IPS-15b (cell line): ENCODE data around the gene ROCK2.

Experiments
- H3K27me3 ChIP-seq: one replicate; pipeline ENCODE4 v1.6.1; 2013; ENCODE audit warnings: low read length; ENCODE audit not compliant: control insufficient read depth, insufficient read depth
- H3K36me3 ChIP-seq: one replicate; pipeline ENCODE4 v1.6.1; 2013; ENCODE audit warnings: low read length; ENCODE audit not compliant: control insufficient read depth, insufficient read depth
- H3K4me1 ChIP-seq: one replicate; pipeline ENCODE4 v1.6.1; 2013; ENCODE audit warnings: mild to moderate bottlenecking, low read length; ENCODE audit not compliant: control insufficient read depth, insufficient read depth
- H3K4me3 ChIP-seq: one replicate; pipeline ENCODE4 v1.5.1; 2013; ENCODE audit warnings: low read depth, low read length
- H3K9ac ChIP-seq: one replicate; pipeline ENCODE4 v1.6.1; 2013; ENCODE audit warnings: low read depth, mild to moderate bottlenecking, low read length
- H3K9me3 ChIP-seq: one replicate; pipeline ENCODE4 v1.6.1; 2013; ENCODE audit warnings: mild to moderate bottlenecking, low read length; ENCODE audit not compliant: control insufficient read depth, insufficient read depth

The ROCK2 gene

DNA sequence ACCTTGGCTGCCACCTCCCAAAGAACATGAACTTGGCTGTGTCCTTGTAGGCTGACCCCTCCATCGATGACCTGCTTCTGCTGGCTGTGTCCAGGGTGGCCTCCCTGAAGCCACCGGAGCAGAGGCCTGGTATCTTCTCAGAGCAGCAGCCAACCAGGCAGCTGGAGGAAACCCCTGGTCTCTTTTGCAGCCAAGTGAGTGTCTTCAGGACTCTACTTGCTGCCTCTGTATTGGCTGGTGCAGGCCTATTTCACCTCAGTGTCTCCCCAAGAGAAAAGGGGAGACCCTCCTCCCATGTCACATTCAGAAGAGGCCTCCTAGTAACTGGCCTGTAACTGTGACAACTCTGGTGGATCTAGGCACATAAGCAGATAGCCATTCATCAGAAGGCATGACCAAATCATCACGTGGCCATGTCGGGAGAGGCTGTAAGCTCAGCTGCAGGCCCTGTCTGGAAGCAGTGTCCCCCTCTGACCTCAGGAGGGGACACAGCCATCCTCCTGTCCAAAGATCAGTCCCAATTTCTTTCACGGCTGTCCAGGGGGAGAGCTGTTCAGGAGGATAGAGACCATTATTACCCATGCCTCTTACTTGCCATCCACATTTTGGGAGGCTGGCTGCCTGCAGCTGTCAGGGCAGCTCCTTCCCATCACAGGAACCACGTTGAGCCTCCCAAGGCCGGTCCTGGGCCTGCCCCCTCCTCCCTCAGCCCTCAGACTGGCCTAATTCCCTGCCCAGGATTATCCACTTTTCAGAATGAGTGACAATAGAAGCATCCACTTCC is 20.9 kb upstream of the ROCK2 start:
- Histone ChIP-seq H3K9ac (no peak overlapping the region), H3K9me3 (no peaks in the 10 kb centered on the region), H3K27me3 (no peaks in the 10 kb centered on the region), H3K36me3 (no peaks in the 10 kb centered on the region), H3K4me3 (no peak overlapping the region), H3K4me1 (no peaks in the 10 kb centered on the region)

- no peaks in the 10 kb centered on the region for H3K27me3 ChIP-seq
- H3K9ac ChIP-seq, result no peak overlapping the region
- no peak overlapping the region for H3K4me3 ChIP-seq
- H3K9me3 ChIP-seq, result no peaks in the 10 kb centered on the region
- H3K36me3 ChIP-seq, result no peaks in the 10 kb centered on the region
- H3K4me1 ChIP-seq, result no peaks in the 10 kb centered on the region
Observed at GRCh38 chr2:11364565-11364887, 20.1 kb upstream of the ROCK2 start.

GRCh38 chr2:11363868-11364564 is 19.6 kb upstream of the ROCK2 start:
- Histone ChIP-seq H3K4me3 (no peak overlapping the region), H3K27me3 (no peaks in the 10 kb centered on the region), H3K36me3 (no peaks in the 10 kb centered on the region), H3K9me3 (no peaks in the 10 kb centered on the region), H3K9ac (no peak overlapping the region), H3K4me1 (no peaks in the 10 kb centered on the region)

DNA sequence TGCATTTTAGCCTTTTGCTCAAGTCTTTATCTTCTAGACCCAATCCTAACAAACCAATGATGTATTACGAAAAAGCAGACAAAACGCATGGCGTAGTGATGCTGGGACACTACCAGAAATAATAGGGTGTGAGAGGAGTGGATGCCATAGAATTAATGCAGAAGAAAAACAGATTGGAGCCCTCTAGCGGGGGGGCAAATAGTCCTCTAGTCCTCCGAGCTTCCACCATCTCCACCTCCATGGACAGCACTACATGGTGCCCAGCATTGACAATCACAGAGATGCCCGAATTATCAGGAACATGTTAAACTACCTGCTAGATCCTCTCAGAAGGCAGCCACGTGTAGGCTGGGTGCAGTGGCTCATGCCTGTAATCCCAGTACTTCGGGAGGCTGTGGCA is 15.4 kb upstream of the ROCK2 start:
- Histone ChIP-seq H3K9me3 (no peaks in the 10 kb centered on the region), H3K4me3 (no peak overlapping the region), H3K36me3 (no peaks in the 10 kb centered on the region), H3K4me1 (no peaks in the 10 kb centered on the region), H3K9ac (no peak overlapping the region), H3K27me3 (no peaks in the 10 kb centered on the region)

- Histone ChIP-seq H3K4me1 (no peaks in the 10 kb centered on the region), H3K36me3 (no peaks in the 10 kb centered on the region), H3K4me3 (no peak overlapping the region), H3K27me3 (no peaks in the 10 kb centered on the region), H3K9me3 (no peaks in the 10 kb centered on the region), H3K9ac (no peak overlapping the region)
Observed at GRCh38 chr2:11357428-11357972, 13.1 kb upstream of the ROCK2 start.

DNA sequence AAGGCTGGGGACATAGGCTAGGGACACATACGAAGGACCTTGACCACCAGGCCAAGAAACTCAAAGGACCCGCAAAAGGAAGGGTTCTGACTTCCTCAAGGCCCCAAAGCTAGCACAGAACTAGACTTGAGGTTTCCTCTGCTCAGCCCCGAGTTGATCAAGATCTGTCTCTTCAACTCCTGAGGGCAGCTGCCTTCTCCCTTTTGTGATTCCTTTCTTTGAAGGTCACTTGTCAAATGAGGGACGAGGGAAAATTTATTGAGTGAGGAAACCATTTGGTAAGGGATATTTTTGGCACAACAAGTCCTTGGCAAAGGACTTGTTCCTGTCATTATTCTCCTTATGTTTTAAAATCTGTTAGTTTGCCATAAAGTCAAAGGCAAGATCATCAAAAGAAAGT is 12.3 kb upstream of the ROCK2 start:
- H3K4me3 ChIP-seq, result no peak overlapping the region
- H3K4me1 ChIP-seq, result no peaks in the 10 kb centered on the region
- H3K9ac ChIP-seq, result no peak overlapping the region

DNA sequence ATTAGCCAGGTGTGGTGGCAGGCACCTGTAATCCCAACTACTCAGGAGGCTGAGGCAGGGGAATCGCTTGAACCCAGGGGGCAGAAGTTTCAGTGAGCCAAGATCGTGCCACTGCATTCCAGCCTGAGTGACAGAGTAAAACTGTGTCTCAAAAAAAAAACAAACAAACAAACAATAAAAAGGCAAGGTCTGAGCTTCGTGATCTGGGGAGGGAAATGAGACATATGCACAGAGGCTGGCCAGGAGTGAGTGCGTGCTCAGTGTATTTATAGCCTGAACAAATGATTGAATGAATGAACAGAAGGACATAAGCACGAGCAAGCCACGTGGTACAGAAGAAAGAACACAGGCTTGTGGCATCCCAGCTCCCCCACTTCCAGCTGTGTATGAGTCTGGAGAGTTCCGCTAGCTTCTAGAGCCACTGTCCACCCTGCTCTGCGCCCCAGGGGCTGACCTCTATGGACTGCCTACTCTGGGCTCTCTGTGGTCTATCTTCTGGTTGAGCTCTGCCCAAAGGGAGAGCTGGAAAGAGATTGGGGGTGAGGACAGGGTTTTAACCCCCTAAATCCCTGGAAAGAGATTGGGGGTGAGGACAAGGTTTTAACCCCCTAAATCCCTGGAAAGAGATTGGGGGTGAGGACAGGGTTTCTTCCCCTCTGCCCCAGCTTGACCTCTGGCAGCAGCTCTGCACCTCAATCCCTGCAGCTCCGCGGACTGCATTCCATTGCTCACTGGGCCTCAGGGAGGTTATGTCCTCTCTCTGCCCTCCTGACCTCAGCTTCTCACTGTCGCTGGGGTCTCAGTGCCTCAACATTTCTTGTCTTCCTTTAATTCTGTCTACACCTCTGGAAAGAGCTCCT is 11.0 kb upstream of the ROCK2 start:
- Histone ChIP-seq H3K4me3 (no peak overlapping the region), H3K9me3 (no peaks in the 10 kb centered on the region), H3K27me3 (no peaks in the 10 kb centered on the region), H3K36me3 (no peaks in the 10 kb centered on the region), H3K9ac (no peak overlapping the region), H3K4me1 (no peaks in the 10 kb centered on the region)

More for the DNA sequence above, 12.3 kb upstream of the ROCK2 start:
- Histone ChIP-seq H3K9me3 (no peaks in the 10 kb centered on the region), H3K27me3 (no peaks in the 10 kb centered on the region), H3K36me3 (no peaks in the 10 kb centered on the region)

- Histone ChIP-seq H3K4me3 (no peak overlapping the region), H3K36me3 (no peaks in the 10 kb centered on the region), H3K9ac (no peak overlapping the region), H3K27me3 (no peaks in the 10 kb centered on the region), H3K4me1 (no peaks in the 10 kb centered on the region), H3K9me3 (no peaks in the 10 kb centered on the region)
Observed at GRCh38 chr2:11354363-11355154, 10.1 kb upstream of the ROCK2 start.

- Histone ChIP-seq H3K9me3 (no peaks in the 10 kb centered on the region), H3K27me3 (no peaks in the 10 kb centered on the region), H3K9ac (no peak overlapping the region), H3K36me3 (no peaks in the 10 kb centered on the region), H3K4me3 (no peak overlapping the region), H3K4me1 (peaks cover 2% of the 10 kb centered on the region)
Observed at GRCh38 chr2:11352781-11353537, 8.5 kb upstream of the ROCK2 start.

DNA sequence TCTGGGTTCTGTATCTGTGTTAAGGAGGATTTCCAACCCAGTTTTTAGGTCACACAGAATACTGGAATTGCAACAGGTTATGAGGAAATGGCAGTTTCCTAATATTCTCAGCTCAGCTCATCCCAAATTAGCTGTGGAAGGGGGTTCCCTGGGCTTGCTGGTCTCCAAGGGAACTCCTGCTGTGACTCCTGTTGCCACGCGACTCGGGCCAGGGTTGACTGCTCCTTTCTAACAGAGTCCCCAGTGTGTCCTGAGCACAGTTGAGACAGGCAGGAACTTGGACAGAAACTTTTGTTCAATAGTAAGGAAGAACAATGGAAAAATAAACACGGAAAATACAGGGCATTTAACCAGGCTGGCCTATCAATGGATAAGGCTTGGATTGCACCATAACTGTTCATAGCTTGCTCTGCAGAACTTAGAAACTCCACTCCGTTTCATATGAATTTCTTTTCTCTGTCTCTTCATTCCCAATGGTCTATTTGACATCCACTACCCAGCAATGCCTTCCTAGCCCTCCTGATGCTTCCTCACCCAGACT is 3.8 kb upstream of the ROCK2 start:
- Histone ChIP-seq H3K36me3 (no peaks in the 10 kb centered on the region), H3K9me3 (no peaks in the 10 kb centered on the region), H3K4me1 (peaks cover 7% of the 10 kb centered on the region), H3K27me3 (no peaks in the 10 kb centered on the region), H3K4me3 (no peak overlapping the region), H3K9ac (no peak overlapping the region)
